Endothelial cell (in vitro differentiated cells): Measurements from ENCODE around the gene KDM5A. TPM values are rescaled to one million over a fixed set of nuclear protein-coding genes. Genes with fewer than 3 reads are reported as not detected.
"Not testable (repeated sequence)": the region's sequence is repeated elsewhere in the genome, so short reads cannot be mapped to it uniquely, and the experiment has no call there.

Experiments used
- DNase-seq: peaks from one replicate; pipeline ENCODE4 v3.0.0; 2021; ENCODE audit warnings: low spot score
- H3K27ac Mint-ChIP-seq: one replicate; pipeline ENCODE4 v1.8.0; 2021; ENCODE audit warnings: mixed read lengths, inconsistent platforms; ENCODE audit not compliant: unreplicated experiment
- H3K27me3 Mint-ChIP-seq: one replicate; pipeline ENCODE4 v1.8.0; 2021; ENCODE audit warnings: mild to moderate bottlenecking, moderate library complexity, mixed read lengths, inconsistent platforms; ENCODE audit not compliant: unreplicated experiment
- H3K36me3 Mint-ChIP-seq: one replicate; pipeline ENCODE4 v1.8.0; 2021; ENCODE audit warnings: mild to moderate bottlenecking, low read depth, mixed read lengths, inconsistent platforms; ENCODE audit not compliant: unreplicated experiment
- H3K4me1 Mint-ChIP-seq: one replicate; pipeline ENCODE4 v1.8.0; 2021; ENCODE audit warnings: mild to moderate bottlenecking, mixed read lengths, inconsistent platforms; ENCODE audit not compliant: unreplicated experiment
- H3K4me3 Mint-ChIP-seq: one replicate; pipeline ENCODE4 v1.8.0; 2021; ENCODE audit warnings: mild to moderate bottlenecking, mixed read lengths, inconsistent platforms; ENCODE audit not compliant: unreplicated experiment
- H3K9me3 Mint-ChIP-seq: one replicate; pipeline ENCODE4 v1.8.0; 2021; ENCODE audit warnings: mixed read lengths, inconsistent platforms; ENCODE audit not compliant: unreplicated experiment
- CTCF ChIP-seq: fragments of 200-600 bp; sonication (generic); IDR thresholded peaks from one replicate; pipeline ENCODE4 v1.5.0; 2021; ENCODE audit warnings: antibody characterized with exemption; ENCODE audit not compliant: unreplicated experiment
- total RNA-seq: library from RNA; stranded (reverse); fragmentation: NEBNext Ultra II Directional; extraction: Animal tissue kit (Norgen Biotek cat#: 25700); gene quantifications from one replicate; pipeline ENCODE4 v1.2.1, GENCODE V29; 2021; ENCODE audit not compliant: unreplicated experiment

The KDM5A gene
- total RNA-seq, 1 donor from 2014 or later, result 86.3 TPM

GRCh38 chr12:386651-387050, 2.5 kb downstream of the KDM5A start:
- H3K4me3 Mint-ChIP-seq, result peak overlapping the region; percentile 47
- peaks cover 7% of the 10 kb centered on the region for H3K27me3 Mint-ChIP-seq
- TF ChIP-seq CTCF, result no peak
- H3K27ac Mint-ChIP-seq, result no peak overlapping the region
- DNase-seq, result no peak
- H3K9me3 Mint-ChIP-seq, result no peaks in the 10 kb centered on the region
- peaks cover 26% of the 10 kb centered on the region for H3K4me1 Mint-ChIP-seq
- peaks cover 15% of the 10 kb centered on the region for H3K36me3 Mint-ChIP-seq

GRCh38 chr12:370739-371485, 18.2 kb downstream of the KDM5A start:
- DNase-seq, H3K4me1 Mint-ChIP-seq, H3K27me3 Mint-ChIP-seq, H3K27ac Mint-ChIP-seq, H3K9me3 Mint-ChIP-seq, H3K4me3 Mint-ChIP-seq: not testable (repeated sequence)
- H3K36me3 Mint-ChIP-seq, result peaks cover 85% of the 10 kb centered on the region

- Mint-ChIP-seq H3K9me3 (no peaks in the 10 kb centered on the region), H3K4me3 (peak overlapping the region; percentile 25), H3K36me3 (peaks cover 80% of the 10 kb centered on the region)
Measured at GRCh38 chr12:367972-368371, 21.1 kb downstream of the KDM5A start.

GRCh38 chr12:366820-367219, 22.3 kb downstream of the KDM5A start:
- no peaks in the 10 kb centered on the region for H3K4me1 Mint-ChIP-seq
- DNase-seq, result no peak
- H3K27me3 Mint-ChIP-seq, result peaks cover 2% of the 10 kb centered on the region
- no peak for TF ChIP-seq CTCF
- H3K9me3 Mint-ChIP-seq, result no peaks in the 10 kb centered on the region
- no peak overlapping the region for H3K27ac Mint-ChIP-seq
- no peak overlapping the region for H3K4me3 Mint-ChIP-seq
- peaks cover 84% of the 10 kb centered on the region for H3K36me3 Mint-ChIP-seq

More at GRCh38 chr12:367972-368371, 21.1 kb downstream of the KDM5A start:
- Mint-ChIP-seq H3K27me3 (peaks cover 5% of the 10 kb centered on the region), H3K4me1 (no peaks in the 10 kb centered on the region), H3K27ac (no peak overlapping the region)
- no peak for TF ChIP-seq CTCF
- no peak for DNase-seq

- Mint-ChIP-seq H3K27me3 (no peaks in the 10 kb centered on the region), H3K27ac (no peak overlapping the region), H3K9me3 (no peaks in the 10 kb centered on the region), H3K36me3 (peaks cover 62% of the 10 kb centered on the region), H3K4me3 (no peak overlapping the region), H3K4me1 (no peaks in the 10 kb centered on the region)
- TF ChIP-seq CTCF, result no peak
- no peak for DNase-seq
Measured at GRCh38 chr12:359091-359490, 30.0 kb downstream of the KDM5A start.
